LNCaP clone FGC (cell line): ENCODE results near the gene KLHDC7A.

Experiments
- DNase-seq: peaks from one replicate; pipeline ENCODE4 v3.0.0-alpha.2; 2011; ENCODE audit warnings: low read depth
- H3K4me3 ChIP-seq: 2 replicates; pipeline ENCODE4 v1.5.1; 2011; ENCODE audit warnings: mild to moderate bottlenecking, low read depth, low read length, control low read depth
- CTCF ChIP-seq: IDR thresholded peaks from 2 replicates; pipeline ENCODE4 v1.5.1; 2012; ENCODE audit warnings: mild to moderate bottlenecking; ENCODE audit not compliant: control insufficient read depth, insufficient read depth; ENCODE audit errors: extremely low read depth

KLHDC7A gene

GRCh38 chr1:18527514-18527913, 46.8 kb downstream of the KLHDC7A start:
- H3K4me3 ChIP-seq, result no peak overlapping the region
- no peak for DNase-seq
- TF ChIP-seq CTCF, result no peak

GRCh38 chr1:18527921-18528320, 47.2 kb downstream of the KLHDC7A start:
- no peak for TF ChIP-seq CTCF
- no peak for DNase-seq
- no peak overlapping the region for H3K4me3 ChIP-seq

GRCh38 chr1:18528616-18529015, 47.9 kb downstream of the KLHDC7A start:
- H3K4me3 ChIP-seq, result no peak overlapping the region

GRCh38 chr1:18529714-18530113, 49.0 kb downstream of the KLHDC7A start:
- no peak for TF ChIP-seq CTCF
- H3K4me3 ChIP-seq, result no peak overlapping the region
- DNase-seq, result no peak

More at GRCh38 chr1:18528616-18529015, 47.9 kb downstream of the KLHDC7A start:
- TF ChIP-seq CTCF, result no peak
- DNase-seq, result no peak

GRCh38 chr1:18530587-18531502, 50.1 kb downstream of the KLHDC7A start:
- peak; percentile 32 for DNase-seq
- peak; percentile 64 for TF ChIP-seq CTCF
- H3K4me3 ChIP-seq, result no peak overlapping the region

GRCh38 chr1:18531503-18531845, 50.7 kb downstream of the KLHDC7A start:
- no peak overlapping the region for H3K4me3 ChIP-seq
- no peak for DNase-seq
- no peak for TF ChIP-seq CTCF

GRCh38 chr1:18532390-18533170, 51.9 kb downstream of the KLHDC7A start:
- H3K4me3 ChIP-seq, result no peak overlapping the region
- no peak for DNase-seq
- TF ChIP-seq CTCF, result no peak
